Neutrophil (primary cell): ENCODE data around the gene PEX13.
"Not testable (repeated sequence)": the region's sequence is repeated elsewhere in the genome, so short reads cannot be mapped to it uniquely, and the experiment has no call there.

ENCODE experiments used
- H3K27ac ChIP-seq: fragments of 200-600 bp; sonication (generic); 2 replicates; pipeline ENCODE4 v1.5.1; 2016; ENCODE audit warnings: mild to moderate bottlenecking, moderate library complexity
- H3K27me3 ChIP-seq: fragments of 200-600 bp; sonication (generic); 2 replicates; pipeline ENCODE4 v1.6.0; 2016; ENCODE audit warnings: mild to moderate bottlenecking
- H3K36me3 ChIP-seq: fragments of 200-600 bp; sonication (generic); 2 replicates; pipeline ENCODE4 v1.5.1; 2017
- H3K4me1 ChIP-seq, 2 experiments: fragments of 200-600 bp in 1 of 2; sonication (generic) in 1 of 2; 1 replicate in 1 of 2; 2 replicates in 1 of 2; pipeline versions ENCODE4 v1.5.1 to v1.6.1; 2013 to 2016; ENCODE audit warnings: low read depth in 1 of 2, low read length in 1 of 2, mild to moderate bottlenecking in 1 of 2, moderate library complexity in 1 of 2; ENCODE audit not compliant: control insufficient read depth in 1 of 2, insufficient read depth in 1 of 2
- H3K4me3 ChIP-seq, 2 experiments: fragments of 200-600 bp in 1 of 2; sonication (generic) in 1 of 2; 1 replicate in 1 of 2; 2 replicates in 1 of 2; pipeline ENCODE4 v1.5.1; 2013 to 2016; ENCODE audit warnings: low read depth in 1 of 2, low read length in 1 of 2, mild to moderate bottlenecking in 1 of 2, moderate library complexity in 1 of 2
- H3K9me3 ChIP-seq: fragments of 200-600 bp; sonication (generic); 2 replicates; pipeline ENCODE4 v1.5.1; 2016
- CTCF ChIP-seq: fragments of 200-600 bp; sonication (generic); IDR thresholded peaks from 2 replicates; pipeline ENCODE4 v1.5.1; 2016; ENCODE audit warnings: antibody characterized with exemption

PEX13 gene

GRCh38 chr2:61018318-61018755, 817 bp downstream of the PEX13 start:
- Histone ChIP-seq H3K27me3 (no peaks in the 10 kb centered on the region), H3K4me1 (peaks cover 28 to 35% of the 10 kb centered on the region in 2 experiments), H3K27ac (peak overlapping the region; percentile 85), H3K9me3 (no peaks in the 10 kb centered on the region), H3K36me3 (peaks cover 8% of the 10 kb centered on the region), H3K4me3 (peak overlapping the region; percentile 75 to 98)
- TF ChIP-seq CTCF = no peak

- Histone ChIP-seq H3K36me3 (peaks cover 8% of the 10 kb centered on the region), H3K9me3 (no peaks in the 10 kb centered on the region), H3K27ac (peak overlapping the region; percentile 85), H3K27me3 (no peaks in the 10 kb centered on the region), H3K4me1 (peaks cover 28 to 35% of the 10 kb centered on the region in 2 experiments), H3K4me3 (peak overlapping the region; percentile 75 to 98)
- no peak for TF ChIP-seq CTCF
Measured at GRCh38 chr2:61018798-61019197, 1.3 kb downstream of the PEX13 start.

DNA sequence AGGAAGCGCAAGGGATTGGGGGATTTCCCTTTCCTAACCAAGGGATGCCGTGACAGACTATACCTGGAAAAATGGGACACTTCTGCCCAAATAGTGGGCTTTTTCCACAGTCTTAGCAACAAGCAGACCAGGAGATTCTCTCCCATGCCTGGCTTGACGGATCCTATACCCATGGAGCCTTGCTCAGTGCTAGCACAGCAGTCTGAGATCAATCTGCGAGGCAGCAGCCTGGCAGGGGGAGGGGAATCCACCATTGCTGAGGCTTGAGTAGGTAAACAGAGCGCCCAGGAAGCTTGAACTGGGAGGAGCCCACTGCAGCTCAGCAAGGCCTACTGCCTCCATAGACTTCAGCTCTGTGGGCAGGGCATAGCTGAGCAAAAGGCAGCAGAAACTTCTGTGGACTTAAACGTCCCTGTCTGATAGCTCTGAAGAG, 3.7 kb downstream of the PEX13 start:
- Histone ChIP-seq H3K4me3 (no peak overlapping the region), H3K4me1 (peaks cover 19 to 23% of the 10 kb centered on the region in 2 experiments), H3K27me3 (no peaks in the 10 kb centered on the region), H3K9me3 (no peaks in the 10 kb centered on the region), H3K27ac (no peak overlapping the region), H3K36me3 (peaks cover 8% of the 10 kb centered on the region)
- TF ChIP-seq CTCF = no peak

GRCh38 chr2:61023670-61024069, 6.2 kb downstream of the PEX13 start:
- no peak overlapping the region for H3K27ac ChIP-seq
- TF ChIP-seq CTCF = no peak

DNA sequence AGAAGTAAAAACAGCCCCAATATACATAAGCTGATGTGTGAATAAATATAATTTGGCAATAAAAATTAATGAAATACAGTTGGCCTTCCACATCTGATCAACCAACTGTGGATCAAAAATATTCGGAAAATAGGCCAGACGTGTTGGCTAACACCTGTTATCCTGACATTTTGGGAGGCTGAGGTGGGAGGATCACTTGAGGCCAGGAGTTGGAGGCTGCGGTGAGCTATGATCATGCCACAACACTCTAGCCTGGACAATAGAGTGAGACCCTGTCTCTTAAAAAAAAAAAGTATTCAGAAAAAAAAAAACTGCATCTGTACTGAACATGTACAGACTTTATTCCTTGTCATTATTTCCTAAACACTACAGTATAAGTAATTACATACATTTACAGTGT, 12.0 kb downstream of the PEX13 start:
- Histone ChIP-seq H3K9me3 (no peaks in the 10 kb centered on the region), H3K27ac (no peak overlapping the region), H3K4me1 (no peaks in the 10 kb centered on the region), H3K36me3 (peaks cover 36% of the 10 kb centered on the region), H3K27me3 (no peaks in the 10 kb centered on the region), H3K4me3 (no peak overlapping the region)
- TF ChIP-seq CTCF = no peak

More at GRCh38 chr2:61023670-61024069, 6.2 kb downstream of the PEX13 start:
- H3K4me3 ChIP-seq = no peak overlapping the region
- no peaks in the 10 kb centered on the region for H3K27me3 ChIP-seq
- peaks cover 8% of the 10 kb centered on the region for H3K36me3 ChIP-seq
- no peaks in the 10 kb centered on the region for H3K9me3 ChIP-seq
- H3K4me1 ChIP-seq = peaks cover 10 to 11% of the 10 kb centered on the region in 2 experiments

GRCh38 chr2:61034592-61034991, 17.1 kb downstream of the PEX13 start:
- not testable (repeated sequence) for H3K27ac ChIP-seq, H3K27me3 ChIP-seq, H3K9me3 ChIP-seq, H3K4me1 ChIP-seq, H3K4me3 ChIP-seq
- peaks cover 47% of the 10 kb centered on the region for H3K36me3 ChIP-seq

DNA sequence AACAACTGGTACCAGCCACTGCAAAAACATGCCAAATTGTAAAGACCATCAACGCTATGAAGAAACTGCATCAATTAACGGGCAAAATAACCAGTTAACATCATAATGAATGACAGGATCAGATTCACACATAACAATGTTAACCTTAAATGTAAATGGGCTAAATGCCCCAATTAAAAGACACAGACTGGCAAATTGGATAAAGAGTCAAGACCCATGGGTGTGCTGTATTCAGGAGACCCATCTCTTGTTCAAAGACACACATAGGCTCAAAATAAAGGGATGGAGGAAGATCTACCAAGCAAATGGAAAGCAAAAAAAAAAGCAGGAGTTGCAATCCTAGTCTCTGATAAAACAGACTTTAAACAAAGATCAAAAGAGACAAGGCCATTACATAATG, 19.1 kb downstream of the PEX13 start:
- not testable (repeated sequence) for H3K4me3 ChIP-seq, H3K27me3 ChIP-seq, H3K27ac ChIP-seq, H3K4me1 ChIP-seq, H3K9me3 ChIP-seq
- peaks cover 40% of the 10 kb centered on the region for H3K36me3 ChIP-seq
